Activated CD8-positive, alpha-beta T cell treated with anti-CD3 and anti-CD28 coated beads for 36 hours (primary cell): ENCODE measurements around the gene SLC9A9. TPM values are rescaled to one million over a fixed set of nuclear protein-coding genes. Genes with fewer than 3 reads are reported as not detected.
A peak's percentile ranks its signal among the peaks of the same experiment; 100 is the strongest.

Experiments
- ATAC-seq: fragments of 200-7000 bp; cut with Tn5 transposase; one replicate; pipeline ENCODE4 v1.10.0; 2021; ENCODE audit warnings: mild to moderate bottlenecking, moderate library complexity
- CTCF ChIA-PET: fragments of 350-600 bp; sonication (Branson Sonifier 250); formaldehyde crosslinking; loops from one replicate; lab custom pipeline; 2021; ENCODE audit warnings: antibody characterized with exemption; lab: Charles Lee
- POLR2A ChIA-PET: fragments of 350-600 bp; sonication (Branson Sonifier 250); formaldehyde crosslinking; loops from one replicate; lab custom pipeline; 2021; ENCODE audit warnings: antibody characterized with exemption; lab: Charles Lee
- DNase-seq: peaks from one replicate; pipeline ENCODE4 v3.0.0-alpha.2; 2020
- H3K27ac Mint-ChIP-seq: one replicate; pipeline ENCODE4 v1.8.0; 2021; ENCODE audit warnings: mild to moderate bottlenecking, mixed read lengths
- H3K27me3 Mint-ChIP-seq: one replicate; pipeline ENCODE4 v1.8.0; 2021; ENCODE audit warnings: mixed read lengths
- H3K36me3 Mint-ChIP-seq: one replicate; pipeline ENCODE4 v1.8.0; 2021; ENCODE audit warnings: low read depth, mixed read lengths
- H3K4me1 Mint-ChIP-seq: one replicate; pipeline ENCODE4 v1.8.0; 2021; ENCODE audit warnings: low read depth, mixed read lengths
- H3K4me3 Mint-ChIP-seq: one replicate; pipeline ENCODE4 v1.8.0; 2021; ENCODE audit warnings: mild to moderate bottlenecking, moderate library complexity, mixed read lengths
- H3K9me3 Mint-ChIP-seq: one replicate; pipeline ENCODE4 v1.8.0; 2021; ENCODE audit warnings: mixed read lengths
- CTCF ChIP-seq: fragments of 200-600 bp; IDR thresholded peaks from one replicate; pipeline ENCODE4 v1.8.0; 2022; ENCODE audit warnings: antibody characterized with exemption, mild to moderate bottlenecking
- intact Hi-C: fragments of 100-400 bp; cut with micrococcal nuclease; formaldehyde crosslinking; loops from one replicate; pipeline ENCODE4 v1.10.0; 2022
- total RNA-seq, 2 experiments: library from RNA; stranded (reverse); gene quantifications; one replicate each; pipeline ENCODE4 v1.2.3, GENCODE V29; 2021

The SLC9A9 gene
- total RNA-seq, 2 experiments from 2014 or later: 1.9 to 2.2 TPM

- H3K27ac Mint-ChIP-seq: peak overlapping the region; percentile 26
- ATAC-seq (peak; percentile 63), DNase-seq (peak; percentile 9)
- H3K27me3 Mint-ChIP-seq: no peaks in the 10 kb centered on the region
- intact Hi-C loops: no loop called here
- TF ChIP-seq CTCF: no peak
- H3K36me3 Mint-ChIP-seq: peaks cover 2% of the 10 kb centered on the region
- POLR2A ChIA-PET: no interaction called here
- H3K4me1 Mint-ChIP-seq: peaks cover 21% of the 10 kb centered on the region
- H3K9me3 Mint-ChIP-seq: no peaks in the 10 kb centered on the region
- CTCF ChIA-PET: interaction anchor here (1.0 to 1.1 kb wide), 2 partner anchors 9 to 548 kb away, joined by 3 to 4 read pairs; no protein-coding TSS in a partner anchor
- no peak overlapping the region for H3K4me3 Mint-ChIP-seq
Observed at GRCh38 chr3:143668924-143669790, 179.1 kb downstream of the SLC9A9 start.

GRCh38 chr3:143668385-143668784 is 179.9 kb downstream of the SLC9A9 start:
- CTCF ChIA-PET: no interaction called here
- DNase-seq (no peak), ATAC-seq (no peak)
- H3K27ac Mint-ChIP-seq: no peak overlapping the region
- no peak for TF ChIP-seq CTCF
- intact Hi-C loops: no loop called here
- peaks cover 2% of the 10 kb centered on the region for H3K36me3 Mint-ChIP-seq
- H3K4me3 Mint-ChIP-seq: no peak overlapping the region
- no peaks in the 10 kb centered on the region for H3K9me3 Mint-ChIP-seq
- POLR2A ChIA-PET: no interaction called here
- H3K4me1 Mint-ChIP-seq: peaks cover 18% of the 10 kb centered on the region
- H3K27me3 Mint-ChIP-seq: no peaks in the 10 kb centered on the region

- no peak overlapping the region for H3K4me3 Mint-ChIP-seq
- CTCF ChIA-PET: interaction anchor here (0.6 kb wide), 1 partner anchor 13 kb away, joined by 3 read pairs; no protein-coding TSS in a partner anchor
Observed at GRCh38 chr3:143661677-143662076, 186.6 kb downstream of the SLC9A9 start.

GRCh38 chr3:143658861-143659260 is 189.4 kb downstream of the SLC9A9 start:
- CTCF ChIA-PET: interaction anchor here (1.8 to 2.5 kb wide), 2 partner anchors 10 to 15 kb away, joined by 5 to 16 read pairs; no protein-coding TSS in a partner anchor
- TF ChIP-seq CTCF: no peak
- H3K27me3 Mint-ChIP-seq: no peaks in the 10 kb centered on the region

More at GRCh38 chr3:143661677-143662076, 186.6 kb downstream of the SLC9A9 start:
- DNase-seq (no peak), ATAC-seq (no peak)
- Mint-ChIP-seq H3K9me3 (no peaks in the 10 kb centered on the region), H3K4me1 (no peaks in the 10 kb centered on the region), H3K27me3 (no peaks in the 10 kb centered on the region), H3K27ac (no peak overlapping the region), H3K36me3 (peaks cover 2% of the 10 kb centered on the region)
- intact Hi-C loops: no loop called here
- POLR2A ChIA-PET: no interaction called here
- no peak for TF ChIP-seq CTCF

GRCh38 chr3:143658116-143658515 is 190.2 kb downstream of the SLC9A9 start:
- DNase-seq (no peak), ATAC-seq (no peak)
- Mint-ChIP-seq H3K27ac (no peak overlapping the region), H3K4me3 (no peak overlapping the region), H3K4me1 (no peaks in the 10 kb centered on the region), H3K36me3 (no peaks in the 10 kb centered on the region), H3K9me3 (no peaks in the 10 kb centered on the region), H3K27me3 (no peaks in the 10 kb centered on the region)
- CTCF ChIA-PET: interaction anchor here (2.5 kb wide), 1 partner anchor 16 kb away, joined by 16 read pairs; no protein-coding TSS in a partner anchor
- POLR2A ChIA-PET: no interaction called here
- intact Hi-C loops: no loop called here
- no peak for TF ChIP-seq CTCF

More at GRCh38 chr3:143658861-143659260, 189.4 kb downstream of the SLC9A9 start:
- ATAC-seq: no peak
- intact Hi-C loops: no loop called here
- H3K36me3 Mint-ChIP-seq: no peaks in the 10 kb centered on the region
- no peak overlapping the region for H3K27ac Mint-ChIP-seq
- no peaks in the 10 kb centered on the region for H3K4me1 Mint-ChIP-seq
- no peak overlapping the region for H3K4me3 Mint-ChIP-seq
- no peak for DNase-seq
- POLR2A ChIA-PET: no interaction called here
- no peaks in the 10 kb centered on the region for H3K9me3 Mint-ChIP-seq
